ENCODE measurements around the gene UBL7. TPM values are rescaled to one million over a fixed set of nuclear protein-coding genes. Genes with fewer than 3 reads are reported as not detected.
A peak's percentile ranks its signal among the peaks of the same experiment; 100 is the strongest.

UBL7 gene
- total RNA-seq, 1 experiment from 2014 or later, result 71.9 TPM

DNA sequence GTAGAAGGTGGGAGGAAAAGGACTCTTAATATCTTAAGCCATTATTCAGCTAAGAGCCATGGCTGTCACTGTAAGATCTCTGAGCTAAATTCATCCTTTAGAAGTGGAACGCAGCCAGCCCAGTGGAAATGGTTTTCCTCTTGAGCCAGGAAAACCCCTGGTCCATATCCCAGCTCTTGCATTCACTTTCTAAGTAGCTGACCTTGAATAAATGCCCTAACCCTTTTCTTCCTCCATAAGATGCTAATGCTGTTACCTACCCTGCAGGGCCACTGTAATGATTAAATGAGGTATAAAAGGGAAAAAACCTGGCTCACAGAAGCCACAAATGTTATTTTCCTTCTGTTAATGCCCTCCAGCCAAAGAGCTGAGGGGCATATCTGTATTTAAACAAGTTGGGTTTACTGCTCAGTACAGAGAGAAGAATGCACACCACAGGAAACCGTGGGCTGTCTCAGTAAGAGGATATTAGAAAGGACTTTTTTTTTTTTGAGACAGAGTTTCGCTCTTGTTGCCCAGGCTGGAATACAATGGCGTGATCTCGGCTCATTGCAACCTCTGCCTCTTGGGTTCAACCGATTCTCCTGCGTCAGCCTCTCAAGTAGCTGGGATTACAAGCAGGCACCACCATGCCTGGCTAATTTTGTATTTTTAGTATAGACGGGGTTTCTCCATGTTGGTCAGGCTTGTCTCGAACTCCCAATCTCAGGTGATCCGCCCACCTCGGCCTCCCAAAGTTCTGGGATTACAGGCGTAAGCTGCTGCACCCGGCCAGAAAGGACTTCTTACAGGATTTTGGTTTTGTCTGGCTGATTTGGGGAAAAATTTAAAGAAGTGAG, 6.8 kb downstream of the UBL7 start:
- H3K9me3 ChIP-seq (replicated peaks), result no peaks in the 10 kb centered on the region
- H3K27ac ChIP-seq, result no peak overlapping the region
- H3K36me3 ChIP-seq, result peaks cover 6% of the 10 kb centered on the region
- H3K4me3 ChIP-seq, result no peak overlapping the region
- no peaks in the 10 kb centered on the region for H3K27me3 ChIP-seq
- no peak for DNase-seq
- peaks cover 9% of the 10 kb centered on the region; the same call in 1 of the 2 replicates for H3K4me1 ChIP-seq

DNA sequence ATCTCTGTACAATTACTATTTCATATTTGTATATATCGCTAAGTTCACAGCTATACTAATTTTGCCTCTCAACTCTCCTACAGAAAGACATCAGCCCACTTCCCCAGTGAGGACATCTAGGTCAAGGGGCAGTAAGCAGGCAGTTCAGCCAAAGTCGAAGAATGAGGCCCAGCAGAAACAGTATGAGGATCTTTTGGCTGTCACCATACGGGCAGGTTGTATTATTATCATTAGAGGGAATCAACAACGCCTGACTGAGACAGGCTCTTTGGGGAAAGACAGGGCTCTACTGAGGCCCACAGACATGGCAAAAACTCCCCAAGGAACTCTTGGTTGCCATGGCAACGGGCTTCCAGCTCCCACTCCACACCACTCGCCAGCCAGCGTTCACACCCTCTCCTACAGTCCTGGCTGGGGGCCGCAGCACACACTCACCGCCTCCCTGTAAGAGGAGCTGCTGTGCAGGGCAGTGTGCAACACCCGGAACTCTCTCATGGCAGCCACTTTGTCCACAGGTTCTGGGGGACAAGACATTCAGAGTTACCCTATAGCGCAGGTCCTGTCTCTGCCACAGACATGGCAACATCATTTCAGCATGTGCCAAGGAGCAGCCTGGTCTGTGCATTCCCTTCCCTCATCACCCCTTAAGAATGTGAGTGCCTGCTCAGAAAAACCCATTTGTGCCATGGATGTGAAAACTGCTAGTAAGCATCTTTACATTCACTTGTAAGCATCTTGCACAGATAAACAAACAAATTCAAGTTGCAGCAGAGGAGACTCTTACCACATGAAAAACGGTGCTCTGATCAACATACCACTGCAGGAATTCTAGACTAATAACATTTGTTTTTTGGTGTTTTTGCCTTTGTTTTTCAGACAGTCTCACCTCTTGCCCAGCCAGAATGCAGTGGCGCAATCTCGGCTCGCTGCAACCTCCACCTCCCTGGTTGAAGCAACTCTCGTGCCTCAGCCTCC, 8.8 kb downstream of the UBL7 start:
- no peak for DNase-seq
- peaks cover 21% of the 10 kb centered on the region for H3K36me3 ChIP-seq

DNA sequence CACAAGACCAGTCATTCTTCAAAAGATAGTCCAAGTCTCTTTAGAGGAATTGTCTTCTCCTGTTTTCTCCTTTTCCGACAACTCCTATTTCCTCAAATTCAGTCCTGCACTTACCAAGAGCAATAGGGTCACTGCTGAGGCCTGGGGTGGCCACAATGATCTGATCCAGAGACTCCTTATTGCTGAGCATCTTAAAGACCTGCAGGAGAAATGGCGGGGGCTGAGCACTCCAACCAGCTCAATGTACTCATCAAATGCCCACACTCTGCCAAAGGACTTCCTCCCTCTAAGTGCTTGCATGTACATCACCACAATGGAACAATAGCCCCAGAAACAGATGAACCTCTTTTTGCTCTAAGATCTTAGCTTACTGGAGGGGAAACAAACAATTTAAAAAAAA, 9.6 kb downstream of the UBL7 start:
- H3K27ac ChIP-seq, result no peak overlapping the region
- H3K4me1 ChIP-seq, result peaks cover 9% of the 10 kb centered on the region; the same call in 1 of the 2 replicates
- H3K36me3 ChIP-seq, result peaks cover 23% of the 10 kb centered on the region
- no peaks in the 10 kb centered on the region for H3K9me3 ChIP-seq (replicated peaks)
- no peaks in the 10 kb centered on the region for H3K27me3 ChIP-seq
- DNase-seq, result no peak
- H3K4me3 ChIP-seq, result no peak overlapping the region

More for the DNA sequence above, 8.8 kb downstream of the UBL7 start:
- no peak overlapping the region for H3K27ac ChIP-seq
- H3K9me3 ChIP-seq (replicated peaks), result no peaks in the 10 kb centered on the region
- peaks cover 9% of the 10 kb centered on the region; the same call in 1 of the 2 replicates for H3K4me1 ChIP-seq
- no peaks in the 10 kb centered on the region for H3K27me3 ChIP-seq
- no peak overlapping the region for H3K4me3 ChIP-seq

DNA sequence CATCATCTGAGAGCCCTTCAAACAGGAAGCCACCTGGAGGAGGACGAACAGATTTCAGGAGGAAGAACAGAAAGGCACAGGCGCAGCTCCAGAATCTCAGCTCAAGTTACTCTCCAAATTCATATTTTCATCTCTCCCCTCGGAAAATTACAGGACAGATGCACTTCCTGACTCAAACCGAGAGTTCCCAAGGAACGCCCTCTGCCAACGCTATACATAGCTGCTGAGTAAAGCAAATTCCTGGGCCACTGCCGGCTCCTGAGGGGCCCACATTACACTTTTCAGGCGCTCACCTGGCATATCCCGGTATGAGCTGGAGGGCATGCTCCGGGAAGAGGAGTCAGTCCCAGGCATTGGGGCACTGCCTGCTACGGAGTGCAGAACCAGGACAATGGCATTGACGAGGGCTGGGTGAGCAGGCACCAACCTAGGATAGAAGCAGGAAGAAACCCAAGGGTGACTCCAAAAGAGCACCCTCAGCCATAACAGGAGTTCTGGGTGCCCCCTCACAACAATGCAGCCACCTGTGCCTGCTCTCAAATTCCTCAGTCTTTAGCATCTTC, 11.2 kb downstream of the UBL7 start:
- Histone ChIP-seq H3K4me1 (peaks cover 4% of the 10 kb centered on the region; the same call in 1 of the 2 replicates), H3K36me3 (peaks cover 25% of the 10 kb centered on the region), H3K27me3 (no peaks in the 10 kb centered on the region), H3K9me3 (replicated peaks) (no peaks in the 10 kb centered on the region), H3K4me3 (no peak overlapping the region), H3K27ac (no peak overlapping the region)
- no peak for DNase-seq

DNA sequence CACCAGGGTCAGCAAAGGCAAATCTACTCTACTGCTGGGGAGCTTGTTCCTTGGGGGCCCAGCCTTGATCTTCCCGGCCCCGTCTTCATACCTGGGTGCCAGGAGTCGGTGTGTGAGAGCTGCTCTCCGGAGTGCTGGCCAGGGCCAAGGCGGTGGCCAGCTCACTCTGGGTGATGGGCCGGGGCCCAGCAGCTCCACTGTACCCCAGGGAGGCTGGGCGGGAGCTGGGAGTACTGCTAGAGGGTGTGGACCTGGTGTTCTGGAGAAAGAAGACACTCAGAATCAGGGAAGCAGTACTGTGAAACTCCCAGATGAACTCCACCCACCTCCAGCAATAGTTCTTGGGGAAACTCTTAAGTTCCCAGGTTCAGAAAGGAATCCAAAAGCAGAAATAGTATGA, 11.9 kb downstream of the UBL7 start:
- no peaks in the 10 kb centered on the region for H3K27me3 ChIP-seq
- H3K9me3 ChIP-seq (replicated peaks), result no peaks in the 10 kb centered on the region
- DNase-seq, result no peak
- peaks cover 25% of the 10 kb centered on the region for H3K36me3 ChIP-seq
- no peak overlapping the region for H3K4me3 ChIP-seq
- H3K27ac ChIP-seq, result no peak overlapping the region
- H3K4me1 ChIP-seq, result peaks cover 3% of the 10 kb centered on the region; the same call in 1 of the 2 replicates

GRCh38 chr15:74445816-74446763, 14.9 kb downstream of the UBL7 start:
- Histone ChIP-seq H3K27ac (no peak overlapping the region), H3K36me3 (peaks cover 25% of the 10 kb centered on the region)

DNA sequence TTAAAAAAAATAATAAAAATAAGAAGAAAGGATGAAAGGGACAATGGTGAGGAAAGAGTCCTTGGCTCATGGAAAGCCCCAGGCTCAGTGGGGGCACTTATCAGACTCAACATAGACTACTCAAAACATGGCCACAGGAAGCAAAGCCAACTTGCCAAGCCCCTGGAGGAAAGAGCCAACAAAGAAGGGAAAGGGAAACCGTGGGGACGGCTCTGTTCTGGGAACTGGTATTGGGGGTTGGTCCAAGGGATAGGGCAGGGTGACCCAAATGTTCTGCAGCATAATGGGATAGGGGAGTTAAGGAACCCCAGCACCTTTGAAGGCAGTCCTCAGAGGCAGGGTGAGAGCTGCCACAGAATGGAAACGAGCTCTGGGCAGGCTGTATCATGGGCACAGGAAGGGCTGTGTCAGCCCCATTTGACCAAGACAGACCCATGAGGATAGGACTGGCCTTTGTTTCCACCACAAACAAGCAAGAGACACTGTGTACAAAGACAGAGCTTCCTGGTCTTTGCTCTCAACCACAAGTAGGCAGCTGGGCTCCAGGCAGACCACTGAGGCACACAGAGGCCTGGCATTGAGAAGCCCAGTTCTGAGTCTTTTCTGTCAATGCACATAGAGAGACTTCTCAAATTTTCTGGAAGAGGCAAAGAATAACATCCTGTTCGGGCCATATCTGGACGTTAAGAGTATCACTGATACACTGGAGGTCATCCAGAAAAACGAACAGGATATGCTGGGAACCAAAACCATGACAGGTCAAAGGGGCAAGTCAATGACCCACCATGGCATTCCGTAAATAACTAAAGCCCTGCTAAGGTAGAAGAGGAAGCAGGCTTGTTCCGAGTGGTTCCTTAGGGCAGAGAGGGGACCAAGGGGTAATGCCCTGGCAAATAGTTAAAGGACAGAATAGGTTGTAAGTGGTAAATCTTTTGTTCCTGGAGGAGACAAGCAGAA, 16.6 kb downstream of the UBL7 start:
- H3K4me3 ChIP-seq, result no peak overlapping the region
- no peaks in the 10 kb centered on the region for H3K9me3 ChIP-seq (replicated peaks)
- peaks cover 25% of the 10 kb centered on the region for H3K4me1 ChIP-seq
- H3K36me3 ChIP-seq, result peaks cover 25% of the 10 kb centered on the region
- no peak overlapping the region; the same call in 1 of the 2 replicates for H3K27ac ChIP-seq
- no peaks in the 10 kb centered on the region for H3K27me3 ChIP-seq
- DNase-seq, result no peak

More at GRCh38 chr15:74445816-74446763, 14.9 kb downstream of the UBL7 start:
- Histone ChIP-seq H3K27me3 (no peaks in the 10 kb centered on the region), H3K4me3 (no peak overlapping the region), H3K9me3 (replicated peaks) (no peaks in the 10 kb centered on the region), H3K4me1 (peaks cover 25% of the 10 kb centered on the region)
- no peak for DNase-seq

GRCh38 chr15:74443100-74443909, 17.7 kb downstream of the UBL7 start:
- peak overlapping the region; percentile 68 for H3K27ac ChIP-seq
- H3K36me3 ChIP-seq, result peaks cover 20% of the 10 kb centered on the region
- peaks cover 25% of the 10 kb centered on the region for H3K4me1 ChIP-seq
- H3K27me3 ChIP-seq, result no peaks in the 10 kb centered on the region
- no peak for DNase-seq
- H3K4me3 ChIP-seq, result no peak overlapping the region
- no peaks in the 10 kb centered on the region for H3K9me3 ChIP-seq (replicated peaks)

GRCh38 chr15:74442604-74443003, 18.4 kb downstream of the UBL7 start:
- H3K4me1 ChIP-seq, result peaks cover 25% of the 10 kb centered on the region
- no peak overlapping the region for H3K4me3 ChIP-seq
- H3K27ac ChIP-seq, result peak overlapping the region; percentile 68
- H3K36me3 ChIP-seq, result peaks cover 13% of the 10 kb centered on the region
- no peaks in the 10 kb centered on the region for H3K9me3 ChIP-seq (replicated peaks)
- peak; percentile 88 to 94 for DNase-seq
- H3K27me3 ChIP-seq, result no peaks in the 10 kb centered on the region

GRCh38 chr15:74442063-74442462, 18.9 kb downstream of the UBL7 start:
- Histone ChIP-seq H3K9me3 (replicated peaks) (no peaks in the 10 kb centered on the region), H3K36me3 (peaks cover 9% of the 10 kb centered on the region), H3K4me3 (no peak overlapping the region), H3K4me1 (peaks cover 25% of the 10 kb centered on the region), H3K27me3 (no peaks in the 10 kb centered on the region), H3K27ac (peak overlapping the region; percentile 68)
- no peak for DNase-seq

DNA sequence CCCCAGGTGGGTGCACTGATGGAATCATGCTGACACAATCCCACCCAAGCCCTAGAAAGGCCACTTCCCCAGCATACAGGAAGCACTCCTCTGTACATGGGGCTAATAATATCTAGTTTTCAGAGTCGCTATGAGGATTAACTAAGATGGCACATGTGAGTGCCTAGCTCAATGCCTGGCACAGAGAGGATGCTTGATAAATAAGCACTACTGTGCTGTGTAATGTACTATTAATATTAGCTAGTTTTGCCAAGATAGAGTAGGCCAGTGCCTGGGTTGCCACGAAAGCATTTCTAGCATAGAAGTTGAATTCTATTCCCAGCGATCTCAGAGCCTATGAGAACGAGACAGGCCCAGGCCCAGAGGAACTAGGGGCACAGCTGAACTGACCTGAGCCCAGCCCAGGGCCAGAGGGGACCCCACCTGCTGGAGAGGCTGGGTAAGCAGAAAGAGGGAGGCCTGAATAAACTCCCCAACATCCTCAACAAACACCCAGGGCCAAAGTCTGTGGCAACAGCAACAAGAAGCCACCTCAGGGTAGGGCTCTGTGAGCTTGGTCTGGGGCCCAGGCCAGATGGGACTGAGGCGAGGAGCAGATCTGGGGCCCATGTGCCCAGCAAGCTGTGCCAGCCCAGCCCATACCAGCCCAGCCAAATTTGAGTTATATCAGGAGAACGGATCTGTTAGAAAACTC, 19.6 kb downstream of the UBL7 start:
- DNase-seq, result no peak
- Histone ChIP-seq H3K27ac (no peak overlapping the region), H3K36me3 (peaks cover 8% of the 10 kb centered on the region; the same call in 1 of the 2 replicates), H3K4me1 (peaks cover 25% of the 10 kb centered on the region), H3K9me3 (replicated peaks) (no peaks in the 10 kb centered on the region), H3K4me3 (no peak overlapping the region), H3K27me3 (no peaks in the 10 kb centered on the region)
